Activated CD4-positive, alpha-beta memory T cell treated with anti-CD3 and anti-CD28 coated beads, Interleukin-2, amount 10 ng/mL, durations not matched to agents 7 days and 5 days (primary cell): ENCODE measurements around the gene XRCC3. TPM values are rescaled to one million over a fixed set of nuclear protein-coding genes. Genes with fewer than 3 reads are reported as not detected.

ENCODE experiments used
- CTCF ChIA-PET: fragments of 350-600 bp; sonication (Branson Sonifier 250); formaldehyde crosslinking; loops from one replicate; lab custom pipeline; 2021; ENCODE audit warnings: antibody characterized with exemption, inconsistent platforms; lab: Charles Lee
- POLR2A ChIA-PET: fragments of 350-600 bp; sonication (Branson Sonifier 250); formaldehyde crosslinking; loops from one replicate; lab custom pipeline; 2021; ENCODE audit warnings: antibody characterized with exemption; lab: Charles Lee
- DNase-seq: peaks from one replicate; pipeline ENCODE4 v3.0.0-alpha.2; 2020
- H3K27ac Mint-ChIP-seq: one replicate; pipeline ENCODE4 v1.8.0; 2021; ENCODE audit warnings: mild to moderate bottlenecking, mixed read lengths
- H3K27me3 Mint-ChIP-seq: one replicate; pipeline ENCODE4 v1.8.0; 2021; ENCODE audit warnings: mixed read lengths
- H3K36me3 Mint-ChIP-seq: one replicate; pipeline ENCODE4 v1.8.0; 2021; ENCODE audit warnings: low read depth, mixed read lengths
- H3K4me1 Mint-ChIP-seq: one replicate; pipeline ENCODE4 v1.8.0; 2021; ENCODE audit warnings: mixed read lengths
- H3K4me3 Mint-ChIP-seq: one replicate; pipeline ENCODE4 v1.8.0; 2021; ENCODE audit warnings: mild to moderate bottlenecking, mixed read lengths
- H3K9me3 Mint-ChIP-seq: one replicate; pipeline ENCODE4 v1.8.0; 2021; ENCODE audit warnings: mixed read lengths
- total RNA-seq, 2 experiments: library from RNA; stranded (reverse); gene quantifications; one replicate each; pipeline ENCODE4 v1.2.3, GENCODE V29; 2021

XRCC3 gene
- total RNA-seq, 2 experiments from 2014 or later, result 35.9 to 39.6 TPM

- Mint-ChIP-seq H3K27ac (no peak overlapping the region), H3K4me3 (no peak overlapping the region), H3K36me3 (peaks cover 20% of the 10 kb centered on the region), H3K4me1 (peaks cover 10% of the 10 kb centered on the region), H3K9me3 (no peaks in the 10 kb centered on the region), H3K27me3 (no peaks in the 10 kb centered on the region)
- CTCF ChIA-PET, result no interaction called here
- DNase-seq, result no peak
- POLR2A ChIA-PET, result no interaction called here
These were observed 63.7 kb downstream of the XRCC3 start for GRCh38 chr14:103651585-103651984.

GRCh38 chr14:103650213-103650612, 65.0 kb downstream of the XRCC3 start:
- H3K36me3 Mint-ChIP-seq, result peaks cover 11% of the 10 kb centered on the region
- H3K9me3 Mint-ChIP-seq, result no peaks in the 10 kb centered on the region
- H3K27me3 Mint-ChIP-seq, result no peaks in the 10 kb centered on the region
- no peak overlapping the region for H3K27ac Mint-ChIP-seq
- no peak overlapping the region for H3K4me3 Mint-ChIP-seq
- peaks cover 5% of the 10 kb centered on the region for H3K4me1 Mint-ChIP-seq
- ChIA-PET POLR2A (no interaction called here), CTCF (interaction anchor here (1.1 kb wide), 1 partner anchor 79 kb away, joined by 3 read pairs; no protein-coding TSS in a partner anchor)
- no peak for DNase-seq

- no peaks in the 10 kb centered on the region for H3K9me3 Mint-ChIP-seq
- DNase-seq, result no peak
- no peak overlapping the region for H3K27ac Mint-ChIP-seq
- peaks cover 2% of the 10 kb centered on the region for H3K4me1 Mint-ChIP-seq
- ChIA-PET CTCF (interaction anchor here (0.7 kb wide), 1 partner anchor 42 kb away, joined by 3 read pairs; no protein-coding TSS in a partner anchor), POLR2A (no interaction called here)
- no peaks in the 10 kb centered on the region for H3K27me3 Mint-ChIP-seq
- no peak overlapping the region for H3K4me3 Mint-ChIP-seq
- H3K36me3 Mint-ChIP-seq, result peaks cover 4% of the 10 kb centered on the region
These were observed 66.2 kb downstream of the XRCC3 start for GRCh38 chr14:103649001-103649400.

Other genes with a start within 250 kb of the XRCC3 start
- 1 to 10 TPM; 3.8 to 5.5 TPM for gene CKB, start 192.6 kb downstream of the XRCC3 start, total RNA-seq
- gene TRMT61A, start 186.3 kb downstream of the XRCC3 start, total RNA-seq, result 1 to 10 TPM; 4.5 to 5.1 TPM
- 10 to 100 TPM; 29.1 to 29.9 TPM for gene BAG5, start 152.8 kb downstream of the XRCC3 start, total RNA-seq
- gene COA8, start 152.5 kb downstream of the XRCC3 start, total RNA-seq, result 10 to 100 TPM; 27.5 to 31.0 TPM
- gene KLC1, start 86.2 kb downstream of the XRCC3 start, total RNA-seq, result 100 to 1,000 TPM; 152 to 160 TPM
- 10 to 100 TPM; 17.4 to 17.8 TPM for gene ZFYVE21, start 359 bp upstream of the XRCC3 start, total RNA-seq
- 10 to 100 TPM; 10.7 to 15.9 TPM for gene PPP1R13B, start 132.1 kb upstream of the XRCC3 start, total RNA-seq
- under 1 TPM; 0.08 to 0.13 TPM for gene TDRD9, start 213.0 kb upstream of the XRCC3 start, total RNA-seq
- not detected for gene RD3L, start 227.1 kb upstream of the XRCC3 start, total RNA-seq